Endothelial cell of umbilical vein (primary cell): ENCODE measurements around the gene ATG10.

Source experiments
- CTCF ChIP-seq, 2 donors: IDR thresholded peaks; 1 replicate in 1 of 2; 2 replicates in 1 of 2; pipeline ENCODE4 v1.5.1; 2011; ENCODE audit warnings: low read length in 2 of 2, mild to moderate bottlenecking in 2 of 2, moderate library complexity in 2 of 2, control low read depth in 1 of 2, inconsistent platforms in 1 of 2, low read depth in 1 of 2; ENCODE audit not compliant: insufficient read depth in 1 of 2; ENCODE audit errors: extremely low read depth in 1 of 2
- EZH2 ChIP-seq: IDR thresholded peaks from 2 replicates; pipeline ENCODE4 v1.6.1; 2012; ENCODE audit warnings: borderline replicate concordance, low read depth, mild to moderate bottlenecking, moderate library complexity, low read length, inconsistent platforms; ENCODE audit not compliant: severe bottlenecking
- POLR2A ChIP-seq: IDR thresholded peaks from 2 replicates; pipeline ENCODE4 v1.6.1; 2012; ENCODE audit warnings: low read depth, mild to moderate bottlenecking, control low read depth, low read length
- POLR2AphosphoS5 ChIP-seq: IDR thresholded peaks from 2 replicates; pipeline ENCODE4 v1.6.1; 2012; ENCODE audit warnings: low read depth, mild to moderate bottlenecking, control low read depth, low read length, moderate library complexity; ENCODE audit not compliant: insufficient read depth

- TF ChIP-seq CTCF (IDR thresholded peaks at IDR 0.05; ENCODE audit: extremely low read depth in 1 of 2, insufficient read depth in 1 of 2, low read depth in 1 of 2, low read length in 2 of 2) (no peak), POLR2A (no peak), EZH2 (no peak), POLR2AphosphoS5 (no peak)
Measured at GRCh38 chr5:82174919-82175219, 203.0 kb downstream of the ATG10 start.
